ENCODE data around the gene ERFL.

The ERFL gene

GRCh38 chr19:41905273-41906002, 22.8 kb downstream of the ERFL start:
- no peak for DNase-seq (ENCODE audit: low read depth, low spot score)
- no CpG with 5 or more reads among the region's 24 CpGs for WGBS (ENCODE audit: insufficient coverage, insufficient read length)
- Histone ChIP-seq H3K4me3 (ENCODE audit: low read length) (no peak overlapping the region), H3K36me3 (ENCODE audit: control insufficient read depth, insufficient read depth, low read length) (peaks cover 27% of the 10 kb centered on the region), H3K9me3 (ENCODE audit: control insufficient read depth, insufficient read depth, low read length) (no peaks in the 10 kb centered on the region), H3K27me3 (ENCODE audit: control insufficient read depth, insufficient read depth, low read length) (peaks cover 4% of the 10 kb centered on the region; the same call in 1 of the 2 replicates), H3K27ac (ENCODE audit: low read length) (no peak overlapping the region), H3K4me1 (ENCODE audit: control insufficient read depth, insufficient read depth, low read length) (no peaks in the 10 kb centered on the region)

GRCh38 chr19:41904118-41904870, 24.0 kb downstream of the ERFL start:
- no peaks in the 10 kb centered on the region for H3K4me1 ChIP-seq (ENCODE audit: control insufficient read depth, insufficient read depth, low read length)
- H3K9me3 ChIP-seq (ENCODE audit: control insufficient read depth, insufficient read depth, low read length): no peaks in the 10 kb centered on the region
- H3K36me3 ChIP-seq (ENCODE audit: control insufficient read depth, insufficient read depth, low read length): peaks cover 27% of the 10 kb centered on the region
- no peaks in the 10 kb centered on the region for H3K27me3 ChIP-seq (ENCODE audit: control insufficient read depth, insufficient read depth, low read length)
- no CpG with 5 or more reads among the region's 30 CpGs for WGBS (ENCODE audit: insufficient coverage, insufficient read length)
- no peak overlapping the region for H3K27ac ChIP-seq (ENCODE audit: low read length)
- DNase-seq (ENCODE audit: low read depth, low spot score): no peak
- H3K4me3 ChIP-seq (ENCODE audit: low read length): no peak overlapping the region

- Histone ChIP-seq H3K27ac (ENCODE audit: low read length) (no peak overlapping the region), H3K4me1 (ENCODE audit: control insufficient read depth, insufficient read depth, low read length) (no peaks in the 10 kb centered on the region), H3K36me3 (ENCODE audit: control insufficient read depth, insufficient read depth, low read length) (peaks cover 27% of the 10 kb centered on the region), H3K9me3 (ENCODE audit: control insufficient read depth, insufficient read depth, low read length) (no peaks in the 10 kb centered on the region), H3K27me3 (ENCODE audit: control insufficient read depth, insufficient read depth, low read length) (no peaks in the 10 kb centered on the region), H3K4me3 (ENCODE audit: low read length) (no peak overlapping the region)
- no peak for DNase-seq (ENCODE audit: low read depth, low spot score)
- WGBS (ENCODE audit: insufficient coverage, insufficient read length): no CpG with 5 or more reads among the region's 19 CpGs
These were observed 24.9 kb downstream of the ERFL start for GRCh38 chr19:41903193-41903953.

GRCh38 chr19:41902594-41902993, 25.7 kb downstream of the ERFL start:
- no CpG with 5 or more reads among the region's 17 CpGs for WGBS (ENCODE audit: insufficient coverage, insufficient read length)
- Histone ChIP-seq H3K9me3 (ENCODE audit: control insufficient read depth, insufficient read depth, low read length) (no peaks in the 10 kb centered on the region), H3K4me1 (ENCODE audit: control insufficient read depth, insufficient read depth, low read length) (no peaks in the 10 kb centered on the region), H3K27ac (ENCODE audit: low read length) (no peak overlapping the region), H3K36me3 (ENCODE audit: control insufficient read depth, insufficient read depth, low read length) (peaks cover 30% of the 10 kb centered on the region), H3K4me3 (ENCODE audit: low read length) (no peak overlapping the region), H3K27me3 (ENCODE audit: control insufficient read depth, insufficient read depth, low read length) (no peaks in the 10 kb centered on the region)
- DNase-seq (ENCODE audit: low read depth, low spot score): no peak

GRCh38 chr19:41901707-41902360, 26.4 kb downstream of the ERFL start:
- no CpG with 5 or more reads among the region's 21 CpGs for WGBS (ENCODE audit: insufficient coverage, insufficient read length)
- H3K4me3 ChIP-seq (ENCODE audit: low read length): no peak overlapping the region
- no peak for DNase-seq (ENCODE audit: low read depth, low spot score)

GRCh38 chr19:41898235-41898634, 30.0 kb downstream of the ERFL start:
- no peak for DNase-seq (ENCODE audit: low read depth, low spot score)
- Histone ChIP-seq H3K9me3 (ENCODE audit: control insufficient read depth, insufficient read depth, low read length) (no peaks in the 10 kb centered on the region), H3K4me1 (ENCODE audit: control insufficient read depth, insufficient read depth, low read length) (peaks cover 5% of the 10 kb centered on the region; the same call in 1 of the 2 replicates), H3K4me3 (ENCODE audit: low read length) (no peak overlapping the region), H3K27me3 (ENCODE audit: control insufficient read depth, insufficient read depth, low read length) (no peaks in the 10 kb centered on the region), H3K27ac (ENCODE audit: low read length) (no peak overlapping the region), H3K36me3 (ENCODE audit: control insufficient read depth, insufficient read depth, low read length) (peaks cover 18% of the 10 kb centered on the region)
- WGBS (ENCODE audit: insufficient coverage, insufficient read length): no CpG with 5 or more reads among the region's 15 CpGs

More at GRCh38 chr19:41901707-41902360, 26.4 kb downstream of the ERFL start:
- peaks cover 30% of the 10 kb centered on the region for H3K36me3 ChIP-seq (ENCODE audit: control insufficient read depth, insufficient read depth, low read length)
- no peak overlapping the region for H3K27ac ChIP-seq (ENCODE audit: low read length)
- 0 out of 2 replicates have a peak, but pooled peaks cover 2% of the 10 kb centered on the region for H3K4me1 ChIP-seq (ENCODE audit: control insufficient read depth, insufficient read depth, low read length)
- H3K9me3 ChIP-seq (ENCODE audit: control insufficient read depth, insufficient read depth, low read length): no peaks in the 10 kb centered on the region
- no peaks in the 10 kb centered on the region for H3K27me3 ChIP-seq (ENCODE audit: control insufficient read depth, insufficient read depth, low read length)

- no peak overlapping the region for H3K27ac ChIP-seq (ENCODE audit: low read length)
- peaks cover 16% of the 10 kb centered on the region for H3K36me3 ChIP-seq (ENCODE audit: control insufficient read depth, insufficient read depth, low read length)
- DNase-seq (ENCODE audit: low read depth, low spot score): no peak
- peaks cover 5% of the 10 kb centered on the region; the same call in 1 of the 2 replicates for H3K4me1 ChIP-seq (ENCODE audit: control insufficient read depth, insufficient read depth, low read length)
- no peaks in the 10 kb centered on the region for H3K9me3 ChIP-seq (ENCODE audit: control insufficient read depth, insufficient read depth, low read length)
- no peaks in the 10 kb centered on the region for H3K27me3 ChIP-seq (ENCODE audit: control insufficient read depth, insufficient read depth, low read length)
- no CpG with 5 or more reads among the region's 24 CpGs for WGBS (ENCODE audit: insufficient coverage, insufficient read length)
- no peak overlapping the region for H3K4me3 ChIP-seq (ENCODE audit: low read length)
These were observed 30.4 kb downstream of the ERFL start for GRCh38 chr19:41897820-41898219.

- H3K9me3 ChIP-seq (ENCODE audit: control insufficient read depth, insufficient read depth, low read length): no peaks in the 10 kb centered on the region
- no peak overlapping the region for H3K4me3 ChIP-seq (ENCODE audit: low read length)
- WGBS (ENCODE audit: insufficient coverage, insufficient read length): no CpG with 5 or more reads among the region's 3 CpGs
- H3K27ac ChIP-seq (ENCODE audit: low read length): no peak overlapping the region
- no peaks in the 10 kb centered on the region for H3K27me3 ChIP-seq (ENCODE audit: control insufficient read depth, insufficient read depth, low read length)
- DNase-seq (ENCODE audit: low read depth, low spot score): no peak
- peaks cover 7% of the 10 kb centered on the region; the same call in 1 of the 2 replicates for H3K4me1 ChIP-seq (ENCODE audit: control insufficient read depth, insufficient read depth, low read length)
- peaks cover 11% of the 10 kb centered on the region for H3K36me3 ChIP-seq (ENCODE audit: control insufficient read depth, insufficient read depth, low read length)
These were observed 31.1 kb downstream of the ERFL start for GRCh38 chr19:41897181-41897580.

- Histone ChIP-seq H3K27me3 (ENCODE audit: control insufficient read depth, insufficient read depth, low read length) (no peaks in the 10 kb centered on the region), H3K4me1 (ENCODE audit: control insufficient read depth, insufficient read depth, low read length) (peaks cover 7% of the 10 kb centered on the region; the same call in 1 of the 2 replicates), H3K27ac (ENCODE audit: low read length) (no peak overlapping the region), H3K9me3 (ENCODE audit: control insufficient read depth, insufficient read depth, low read length) (no peaks in the 10 kb centered on the region), H3K4me3 (ENCODE audit: low read length) (no peak overlapping the region), H3K36me3 (ENCODE audit: control insufficient read depth, insufficient read depth, low read length) (peaks cover 8% of the 10 kb centered on the region)
- no peak for DNase-seq (ENCODE audit: low read depth, low spot score)
- 100% methylated on average over 1 of the region's 1 CpG for WGBS (ENCODE audit: insufficient coverage, insufficient read length)
These were observed 31.7 kb downstream of the ERFL start for GRCh38 chr19:41896581-41896942.
